Measurements from ENCODE around the gene LRRC75A. TPM values are rescaled to one million over a fixed set of nuclear protein-coding genes. Genes with fewer than 3 reads are reported as not detected.

LRRC75A gene
- total RNA-seq, 1 donor = 1.4 TPM

GRCh38 chr17:16437083-16437482 lies 54.9 kb downstream of the LRRC75A start:
- Histone ChIP-seq H2AFZ (ENCODE audit: low read length) (no peak overlapping the region), H3K4me1 (ENCODE audit: insufficient read depth, low read length) (peaks cover 27% of the 10 kb centered on the region), H3K79me2 (ENCODE audit: insufficient read depth, low read length) (peaks cover 32% of the 10 kb centered on the region), H3K27ac (ENCODE audit: low read depth, low read length) (no peak overlapping the region), H3K9me3 (ENCODE audit: low read depth, low read length) (no peaks in the 10 kb centered on the region), H3K4me3 (ENCODE audit: insufficient read depth, low read length) (no peak overlapping the region), H3K36me3 (ENCODE audit: insufficient read depth, low read length) (peaks cover 37% of the 10 kb centered on the region), H4K20me1 (ENCODE audit: insufficient read depth, low read length) (peaks cover 28% of the 10 kb centered on the region), H3K27me3 (ENCODE audit: insufficient read depth, low read length) (no peaks in the 10 kb centered on the region), H3K4me2 (ENCODE audit: insufficient read depth, low read length) (no peak overlapping the region)
- TF ChIP-seq CTCF (IDR thresholded peaks at IDR 0.05; ENCODE audit: extremely low read depth, low read depth, low read length) = no peak
- DNase-seq (ENCODE audit: insufficient read length, low spot score, missing footprints) = peak; percentile 52

GRCh38 chr17:16435925-16436886 lies 55.8 kb downstream of the LRRC75A start:
- peaks cover 31% of the 10 kb centered on the region for H3K36me3 ChIP-seq (ENCODE audit: insufficient read depth, low read length)
- no peak overlapping the region for H3K4me2 ChIP-seq (ENCODE audit: insufficient read depth, low read length)

GRCh38 chr17:16434662-16435061 lies 57.3 kb downstream of the LRRC75A start:
- Histone ChIP-seq H4K20me1 (ENCODE audit: insufficient read depth, low read length) (peaks cover 6% of the 10 kb centered on the region), H3K27ac (ENCODE audit: low read depth, low read length) (no peak overlapping the region), H2AFZ (ENCODE audit: low read length) (no peak overlapping the region), H3K9me3 (ENCODE audit: low read depth, low read length) (no peaks in the 10 kb centered on the region), H3K27me3 (ENCODE audit: insufficient read depth, low read length) (no peaks in the 10 kb centered on the region), H3K4me3 (ENCODE audit: insufficient read depth, low read length) (no peak overlapping the region), H3K4me1 (ENCODE audit: insufficient read depth, low read length) (peaks cover 4% of the 10 kb centered on the region), H3K79me2 (ENCODE audit: insufficient read depth, low read length) (peaks cover 9% of the 10 kb centered on the region), H3K36me3 (ENCODE audit: insufficient read depth, low read length) (peaks cover 20% of the 10 kb centered on the region), H3K4me2 (ENCODE audit: insufficient read depth, low read length) (no peak overlapping the region)
- no peak for DNase-seq (ENCODE audit: insufficient read length, low spot score, missing footprints)
- TF ChIP-seq CTCF (IDR thresholded peaks at IDR 0.05; ENCODE audit: extremely low read depth, low read depth, low read length) = no peak

More at GRCh38 chr17:16435925-16436886, 55.8 kb downstream of the LRRC75A start:
- H2AFZ ChIP-seq (ENCODE audit: low read length) = no peak overlapping the region
- no peak for TF ChIP-seq CTCF (IDR thresholded peaks at IDR 0.05; ENCODE audit: extremely low read depth, low read depth, low read length)
- peaks cover 18% of the 10 kb centered on the region for H3K4me1 ChIP-seq (ENCODE audit: insufficient read depth, low read length)
- peak; percentile 34 for DNase-seq (ENCODE audit: insufficient read length, low spot score, missing footprints)
- H3K27ac ChIP-seq (ENCODE audit: low read depth, low read length) = no peak overlapping the region
- peaks cover 19% of the 10 kb centered on the region for H4K20me1 ChIP-seq (ENCODE audit: insufficient read depth, low read length)
- H3K27me3 ChIP-seq (ENCODE audit: insufficient read depth, low read length) = no peaks in the 10 kb centered on the region
- peaks cover 24% of the 10 kb centered on the region for H3K79me2 ChIP-seq (ENCODE audit: insufficient read depth, low read length)
- H3K4me3 ChIP-seq (ENCODE audit: insufficient read depth, low read length) = no peak overlapping the region
- no peaks in the 10 kb centered on the region for H3K9me3 ChIP-seq (ENCODE audit: low read depth, low read length)

- Histone ChIP-seq H3K36me3 (ENCODE audit: insufficient read depth, low read length) (peaks cover 29% of the 10 kb centered on the region), H3K27me3 (ENCODE audit: insufficient read depth, low read length) (no peaks in the 10 kb centered on the region), H4K20me1 (ENCODE audit: insufficient read depth, low read length) (no peaks in the 10 kb centered on the region), H3K9me3 (ENCODE audit: low read depth, low read length) (no peaks in the 10 kb centered on the region), H3K27ac (ENCODE audit: low read depth, low read length) (no peak overlapping the region), H2AFZ (ENCODE audit: low read length) (no peak overlapping the region), H3K79me2 (ENCODE audit: insufficient read depth, low read length) (no peaks in the 10 kb centered on the region), H3K4me2 (ENCODE audit: insufficient read depth, low read length) (no peak overlapping the region), H3K4me3 (ENCODE audit: insufficient read depth, low read length) (no peak overlapping the region), H3K4me1 (ENCODE audit: insufficient read depth, low read length) (peaks cover 4% of the 10 kb centered on the region)
- DNase-seq (ENCODE audit: insufficient read length, low spot score, missing footprints) = peak; percentile 25
- TF ChIP-seq CTCF (IDR thresholded peaks at IDR 0.05; ENCODE audit: extremely low read depth, low read depth, low read length) = no peak
Measured at GRCh38 chr17:16433514-16433913, 58.5 kb downstream of the LRRC75A start.
